C4-2B (cell line): ENCODE data around the gene SWAP70.

Source experiments
- CTCF ChIP-seq: fragments of 450-650 bp; conservative IDR thresholded peaks from 2 replicates; pipeline ENCODE4 v1.5.1; 2017; ENCODE audit warnings: mild to moderate bottlenecking
- ZFX ChIP-seq: fragments of 450-650 bp; IDR thresholded peaks from 2 replicates; pipeline ENCODE4 v1.6.1; 2017

DNA sequence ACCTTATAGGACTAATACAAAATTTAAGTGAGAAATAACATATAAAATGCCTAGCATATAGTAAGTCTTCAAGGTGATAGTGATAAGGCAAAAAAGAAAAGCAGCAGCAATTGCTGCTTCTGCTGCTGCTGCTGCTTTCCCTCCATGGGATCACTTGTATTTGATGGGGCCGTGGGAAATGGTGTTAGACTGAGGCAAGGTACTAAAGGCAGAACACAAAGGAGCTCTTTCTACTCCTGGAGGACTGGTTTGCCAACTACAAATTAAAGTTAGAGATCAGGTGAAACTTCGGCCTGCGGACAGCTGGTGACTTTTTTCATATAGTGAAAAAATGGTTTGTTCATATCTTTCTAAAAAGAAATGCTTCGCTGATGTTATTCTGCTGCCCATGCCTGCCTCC, 46.3 kb downstream of the SWAP70 start:
- no peak for TF ChIP-seq CTCF
- no peak for TF ChIP-seq ZFX
